ENCODE measurements around the gene ZNF548. TPM values are rescaled to one million over a fixed set of nuclear protein-coding genes. Genes with fewer than 3 reads are reported as not detected.

ZNF548 gene
- total RNA-seq, result 75.9 TPM
- 10 to 100 TPM; 14.6 to 21.7 (median 17.7) TPM for polyA plus RNA-seq

DNA sequence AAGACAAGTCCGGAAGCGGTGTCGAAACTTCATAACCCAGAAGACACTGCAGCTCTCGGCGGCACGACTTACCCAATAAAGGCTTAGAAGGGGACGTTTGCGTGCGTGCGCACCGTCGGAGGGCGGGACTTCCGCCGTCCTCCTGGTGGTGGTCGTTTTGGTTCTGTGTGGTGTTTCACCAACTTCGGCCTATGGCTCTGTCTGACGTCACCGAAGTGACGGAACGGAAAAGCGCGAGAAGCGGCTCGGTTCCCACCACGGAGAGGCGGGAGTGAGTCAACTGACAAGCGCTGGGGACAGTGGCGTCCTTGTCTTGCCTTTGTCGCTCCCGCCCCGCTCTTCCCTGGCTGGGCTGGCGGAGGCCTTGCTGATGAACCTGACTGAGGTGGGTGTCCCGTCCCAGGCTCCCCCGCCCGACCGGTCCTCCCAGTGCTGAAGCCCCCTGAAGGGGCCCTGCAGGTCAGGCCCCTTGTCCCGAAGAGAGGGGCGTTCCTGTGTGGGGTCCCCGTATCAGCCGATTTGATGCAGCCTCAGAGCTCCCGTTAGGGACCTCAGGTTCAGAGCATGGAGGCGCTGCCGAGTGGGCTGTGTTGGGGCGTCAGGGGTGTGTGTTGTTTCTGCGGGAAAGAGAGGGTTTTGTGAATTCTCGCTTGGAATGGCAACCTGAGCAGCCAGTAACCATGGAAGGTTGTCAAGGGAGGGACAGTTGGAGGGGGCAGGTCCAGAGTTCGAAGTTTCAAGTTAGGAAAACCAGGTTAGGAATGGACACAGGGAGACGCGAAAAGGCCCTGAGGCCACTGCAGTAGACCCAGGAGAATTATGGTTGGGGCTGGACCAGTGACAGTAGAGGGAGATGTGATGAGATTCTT lies at the start of gene ZNF548:
TSS of gene ZNF548 (plus strand) at position 125 of the 869 bp plus-strand sequence. CDS start at position 371, 246 bp downstream.
- Histone ChIP-seq H3K36me3 (ENCODE audit: control insufficient read depth, insufficient read depth, low read length) (peaks cover 23% of the 10 kb centered on the region), H3K4me1 (ENCODE audit: control insufficient read depth, insufficient read depth, low read length, poor library complexity, severe bottlenecking) (peaks cover 15% of the 10 kb centered on the region), H3K4me3 (ENCODE audit: low read depth, low read length) (peak within 1 kb of the TSS; percentile 83), H3K27ac (ENCODE audit: insufficient read depth, low read length, poor library complexity, severe bottlenecking) (peak within 1 kb of the TSS; percentile 94), H3K27me3 (ENCODE audit: control insufficient read depth, insufficient read depth, low read length) (no peaks in the 10 kb centered on the region), H3K9me3 (ENCODE audit: control insufficient read depth in 2 of 2, low read length in 2 of 2) (peaks cover 11 to 19% of the 10 kb centered on the region in 2 experiments)
- peaks cover 13 to 37% (median 28%) of the 10 kb centered on the region in 4 donors for H3K4me1 Mint-ChIP-seq
- H3K27me3 Mint-ChIP-seq, result no peaks in the 10 kb centered on the region
- H3K4me3 Mint-ChIP-seq, result peak within 1 kb of the TSS; percentile 94 to 98 (median 96)
- ATAC-seq (ENCODE audit: low read depth in 2 of 2) (peak; percentile 99), DNase-seq (peak; percentile 93 to 98 (median 97))
- peaks cover 41% of the 10 kb centered on the region for H3K36me3 Mint-ChIP-seq
- peaks cover 2 to 31% (median 18%) of the 10 kb centered on the region in 7 donors for H3K9me3 Mint-ChIP-seq
- H3K27ac Mint-ChIP-seq, result peak within 1 kb of the TSS; percentile 97 to 98 (median 97)

DNA sequence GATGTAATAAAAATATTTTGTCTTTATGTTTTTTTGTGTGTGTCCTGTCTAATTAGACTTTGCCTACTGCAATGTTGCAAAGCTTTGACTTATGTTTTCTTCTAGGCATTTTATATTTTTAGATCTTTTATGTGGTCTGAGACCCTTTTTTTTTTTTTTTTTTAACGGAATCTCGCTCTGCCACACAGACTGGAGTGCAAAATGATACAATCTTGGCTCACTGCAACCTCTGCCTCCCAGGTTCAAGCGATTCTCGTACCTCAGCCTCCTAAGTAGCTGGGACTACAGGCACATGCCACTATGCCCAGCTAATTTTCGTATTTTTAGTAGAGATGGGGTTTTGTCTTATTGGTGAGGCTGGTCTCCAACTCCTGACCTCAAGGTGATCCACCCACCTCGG lies 47.1 kb upstream of the ZNF548 start:
- Mint-ChIP-seq H3K27me3 (peaks cover 11% of the 10 kb centered on the region), H3K4me3 (no peak overlapping the region), H3K9me3 (peaks cover 0 to 21% (median 7%) of the 10 kb centered on the region in 7 donors), H3K4me1 (no peaks in the 10 kb centered on the region), H3K27ac (no peak overlapping the region), H3K36me3 (no peaks in the 10 kb centered on the region)
- ATAC-seq (ENCODE audit: low read depth in 2 of 2) (no peak), DNase-seq (no peak)
- peaks cover 3 to 4% of the 10 kb centered on the region in 2 experiments for H3K9me3 ChIP-seq (ENCODE audit: control insufficient read depth in 2 of 2, low read length in 2 of 2)
- H3K4me3 ChIP-seq (ENCODE audit: low read depth, low read length), result no peak overlapping the region
- H3K27ac ChIP-seq (ENCODE audit: insufficient read depth, low read length, poor library complexity, severe bottlenecking), result no peak overlapping the region
- no peaks in the 10 kb centered on the region for H3K27me3 ChIP-seq (ENCODE audit: control insufficient read depth, insufficient read depth, low read length)
- H3K4me1 ChIP-seq (ENCODE audit: control insufficient read depth, insufficient read depth, low read length, poor library complexity, severe bottlenecking), result no peaks in the 10 kb centered on the region
- no peaks in the 10 kb centered on the region for H3K36me3 ChIP-seq (ENCODE audit: control insufficient read depth, insufficient read depth, low read length)

DNA sequence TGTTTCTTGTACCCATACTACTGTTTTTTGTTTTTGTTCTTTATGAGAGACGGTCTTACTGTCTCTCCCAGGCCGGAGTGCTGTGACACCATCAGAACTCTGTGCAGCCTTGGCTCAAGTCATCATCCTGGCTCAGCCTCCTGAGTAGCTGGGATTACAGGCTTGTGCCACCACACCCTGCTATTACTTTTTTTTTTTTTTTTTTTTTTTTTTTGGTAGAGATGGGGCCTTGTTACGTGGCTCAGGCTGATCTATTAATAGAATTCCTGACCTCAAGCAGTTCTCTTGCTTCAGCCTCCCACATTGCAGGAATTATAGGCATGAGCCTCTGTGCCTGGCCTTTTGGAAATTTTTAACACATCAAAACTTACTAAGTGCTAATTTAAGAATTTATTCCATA lies 41.5 kb upstream of the ZNF548 start:
- peaks cover 14 to 27% (median 23%) of the 10 kb centered on the region in 4 donors for H3K4me1 Mint-ChIP-seq
- ATAC-seq (ENCODE audit: low read depth in 2 of 2) (no peak), DNase-seq (no peak)
- H3K36me3 Mint-ChIP-seq, result peaks cover 15% of the 10 kb centered on the region
- Histone ChIP-seq H3K9me3 (ENCODE audit: control insufficient read depth in 2 of 2, low read length in 2 of 2) (peaks cover 10 to 13% of the 10 kb centered on the region in 2 experiments), H3K4me1 (ENCODE audit: control insufficient read depth, insufficient read depth, low read length, poor library complexity, severe bottlenecking) (peaks cover 16% of the 10 kb centered on the region), H3K27ac (ENCODE audit: insufficient read depth, low read length, poor library complexity, severe bottlenecking) (no peak overlapping the region), H3K27me3 (ENCODE audit: control insufficient read depth, insufficient read depth, low read length) (no peaks in the 10 kb centered on the region), H3K36me3 (ENCODE audit: control insufficient read depth, insufficient read depth, low read length) (peaks cover 8% of the 10 kb centered on the region), H3K4me3 (ENCODE audit: low read depth, low read length) (no peak overlapping the region)
- no peak overlapping the region for H3K4me3 Mint-ChIP-seq
- peaks cover 7 to 28% (median 17%) of the 10 kb centered on the region in 7 donors for H3K9me3 Mint-ChIP-seq
- H3K27ac Mint-ChIP-seq, result no peak overlapping the region
- peaks cover 14% of the 10 kb centered on the region for H3K27me3 Mint-ChIP-seq

DNA sequence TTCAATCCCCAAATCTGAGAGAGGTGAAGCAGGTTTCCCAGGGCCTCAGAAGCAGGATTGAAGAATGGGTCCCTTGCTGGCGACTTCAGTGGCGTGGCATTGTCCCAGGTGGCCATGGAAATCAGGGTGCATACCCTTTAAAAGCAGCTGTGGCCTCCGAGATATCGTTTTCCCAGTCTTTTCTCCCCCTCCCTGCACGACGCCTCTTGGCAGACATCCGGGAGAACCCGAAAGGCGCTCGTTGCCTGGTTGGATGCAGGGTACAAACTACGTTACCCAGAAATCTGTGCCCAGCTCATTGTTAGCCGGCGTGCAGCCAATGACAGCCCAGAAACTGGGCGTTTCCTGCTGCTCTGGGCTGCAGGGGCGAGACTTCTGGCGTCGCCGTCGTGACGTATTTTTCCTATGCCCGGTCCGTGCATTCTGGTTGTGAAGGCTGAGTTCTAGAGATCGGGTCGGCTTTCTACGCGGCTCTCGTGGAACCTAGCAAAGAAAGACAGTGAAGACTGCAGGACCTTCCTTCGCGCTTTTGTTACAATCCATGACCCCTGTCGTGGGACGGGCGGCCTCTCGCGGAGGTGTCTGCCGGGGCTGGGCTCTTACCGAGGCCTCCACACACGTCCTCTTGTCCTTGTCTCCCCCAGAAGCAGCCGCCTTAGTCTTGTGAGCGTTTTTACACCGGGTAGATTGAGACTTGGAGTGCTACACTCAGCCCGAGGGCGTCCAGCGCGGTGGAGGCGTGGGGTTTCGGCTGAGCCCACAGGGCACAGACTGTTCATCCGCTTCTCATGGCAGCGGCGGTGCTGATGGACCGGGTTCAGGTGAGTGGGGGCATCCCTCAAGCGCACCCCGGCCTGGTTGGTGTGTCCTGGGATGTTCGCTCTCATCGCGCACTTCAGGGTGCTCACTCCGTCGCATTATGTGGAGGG lies 38.5 kb upstream of the ZNF548 start, which contains the start of gene ZNF304:
TSS of gene ZNF304 (plus strand) at position 395 of the 929 bp plus-strand sequence. CDS start at position 789, 394 bp downstream.
- H3K27me3 Mint-ChIP-seq, result peaks cover 10% of the 10 kb centered on the region
- peaks cover 14 to 36% (median 24%) of the 10 kb centered on the region in 4 donors for H3K4me1 Mint-ChIP-seq
- H3K4me1 ChIP-seq (ENCODE audit: control insufficient read depth, insufficient read depth, low read length, poor library complexity, severe bottlenecking), result peaks cover 16% of the 10 kb centered on the region
- peaks cover 38% of the 10 kb centered on the region for H3K36me3 ChIP-seq (ENCODE audit: control insufficient read depth, insufficient read depth, low read length)
- H3K4me3 ChIP-seq (ENCODE audit: low read depth, low read length), result peak within 1 kb of the TSS; percentile 88
- peak; percentile 72 to 94 (median 81) for DNase-seq
- peaks cover 45% of the 10 kb centered on the region for H3K36me3 Mint-ChIP-seq
- H3K4me3 Mint-ChIP-seq, result peak within 1 kb of the TSS; percentile 92 to 96 (median 96)
- no peaks in the 10 kb centered on the region for H3K27me3 ChIP-seq (ENCODE audit: control insufficient read depth, insufficient read depth, low read length)
- ATAC-seq (ENCODE audit: low read depth in 2 of 2), result peak; percentile 99 to 100
- H3K9me3 ChIP-seq (ENCODE audit: control insufficient read depth in 2 of 2, low read length in 2 of 2), result peaks cover 37 to 41% of the 10 kb centered on the region in 2 experiments
- peak within 1 kb of the TSS; percentile 38 to 97 (median 93) for H3K27ac Mint-ChIP-seq
- peak within 1 kb of the TSS; percentile 49 for H3K27ac ChIP-seq (ENCODE audit: insufficient read depth, low read length, poor library complexity, severe bottlenecking)
- H3K9me3 Mint-ChIP-seq, result peaks cover 5 to 51% (median 35%) of the 10 kb centered on the region in 7 donors

DNA sequence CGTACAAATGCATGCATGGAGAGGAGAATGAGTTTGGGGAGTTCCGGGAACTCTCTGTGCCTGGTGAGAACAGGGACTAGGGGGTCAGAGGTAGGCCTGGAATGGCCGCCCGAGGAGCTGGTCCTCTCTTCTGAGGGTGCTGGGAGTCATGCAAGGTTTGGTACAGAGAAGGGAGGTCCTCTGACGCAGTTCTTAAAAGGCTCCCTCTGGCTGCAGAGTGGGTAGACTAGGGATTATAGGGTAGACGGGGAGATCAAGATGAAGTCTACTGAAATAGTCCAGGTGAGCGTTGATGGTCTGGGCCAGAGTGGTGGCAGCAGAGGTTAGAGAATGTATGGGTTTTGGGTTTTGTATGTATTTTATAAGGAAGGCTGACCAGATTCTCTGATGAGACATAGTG lies 37.8 kb upstream of the ZNF548 start:
- Histone ChIP-seq H3K4me3 (ENCODE audit: low read depth, low read length) (peak overlapping the region; percentile 88), H3K9me3 (ENCODE audit: control insufficient read depth in 2 of 2, low read length in 2 of 2) (peaks cover 44 to 48% of the 10 kb centered on the region in 2 experiments), H3K4me1 (ENCODE audit: control insufficient read depth, insufficient read depth, low read length, poor library complexity, severe bottlenecking) (peaks cover 16% of the 10 kb centered on the region), H3K27ac (ENCODE audit: insufficient read depth, low read length, poor library complexity, severe bottlenecking) (no peak overlapping the region), H3K27me3 (ENCODE audit: control insufficient read depth, insufficient read depth, low read length) (no peaks in the 10 kb centered on the region), H3K36me3 (ENCODE audit: control insufficient read depth, insufficient read depth, low read length) (peaks cover 45% of the 10 kb centered on the region)
- H3K36me3 Mint-ChIP-seq, result peaks cover 52% of the 10 kb centered on the region
- peaks cover 5 to 58% (median 43%) of the 10 kb centered on the region in 7 donors for H3K9me3 Mint-ChIP-seq
- DNase-seq, result no peak
- peak overlapping the region in 2 of 3 donors; percentile 93 to 97 for H3K27ac Mint-ChIP-seq
- peaks cover 14 to 36% (median 24%) of the 10 kb centered on the region in 4 donors for H3K4me1 Mint-ChIP-seq
- H3K27me3 Mint-ChIP-seq, result peaks cover 9% of the 10 kb centered on the region
- peak overlapping the region; percentile 92 to 96 (median 96) for H3K4me3 Mint-ChIP-seq
- ATAC-seq (ENCODE audit: low read depth in 2 of 2), result no peak

DNA sequence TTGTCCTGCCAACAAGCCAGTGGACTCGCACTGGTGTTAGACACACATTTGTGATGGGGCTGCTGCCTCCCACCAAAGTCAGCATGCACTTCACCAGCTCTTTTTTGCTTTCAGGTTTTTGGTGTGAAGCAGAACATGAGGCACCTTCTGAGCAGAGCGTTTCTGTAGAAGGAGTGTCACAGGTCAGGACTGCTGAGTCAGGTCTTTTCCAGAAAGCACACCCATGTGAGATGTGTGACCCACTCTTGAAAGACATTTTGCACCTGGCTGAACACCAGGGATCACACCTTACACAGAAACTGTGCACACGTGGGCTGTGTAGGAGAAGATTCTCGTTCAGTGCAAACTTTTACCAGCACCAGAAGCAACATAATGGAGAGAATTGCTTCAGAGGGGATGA lies 33.7 kb upstream of the ZNF548 start:
- peaks cover 54% of the 10 kb centered on the region for H3K36me3 ChIP-seq (ENCODE audit: control insufficient read depth, insufficient read depth, low read length)
- Mint-ChIP-seq H3K4me1 (peaks cover 11 to 31% (median 20%) of the 10 kb centered on the region in 4 donors), H3K27me3 (no peaks in the 10 kb centered on the region), H3K27ac (no peak overlapping the region), H3K9me3 (peaks cover 2 to 88% (median 50%) of the 10 kb centered on the region in 7 donors), H3K4me3 (no peak overlapping the region), H3K36me3 (peaks cover 69% of the 10 kb centered on the region)
- no peak for ATAC-seq (ENCODE audit: low read depth in 2 of 2)
- no peaks in the 10 kb centered on the region for H3K27me3 ChIP-seq (ENCODE audit: control insufficient read depth, insufficient read depth, low read length)
- H3K9me3 ChIP-seq (ENCODE audit: control insufficient read depth in 2 of 2, low read length in 2 of 2), result peaks cover 75 to 77% of the 10 kb centered on the region in 2 experiments
- H3K27ac ChIP-seq (ENCODE audit: insufficient read depth, low read length, poor library complexity, severe bottlenecking), result no peak overlapping the region
- DNase-seq, result no peak
- H3K4me3 ChIP-seq (ENCODE audit: low read depth, low read length), result no peak overlapping the region
- peaks cover 11% of the 10 kb centered on the region for H3K4me1 ChIP-seq (ENCODE audit: control insufficient read depth, insufficient read depth, low read length, poor library complexity, severe bottlenecking)

DNA sequence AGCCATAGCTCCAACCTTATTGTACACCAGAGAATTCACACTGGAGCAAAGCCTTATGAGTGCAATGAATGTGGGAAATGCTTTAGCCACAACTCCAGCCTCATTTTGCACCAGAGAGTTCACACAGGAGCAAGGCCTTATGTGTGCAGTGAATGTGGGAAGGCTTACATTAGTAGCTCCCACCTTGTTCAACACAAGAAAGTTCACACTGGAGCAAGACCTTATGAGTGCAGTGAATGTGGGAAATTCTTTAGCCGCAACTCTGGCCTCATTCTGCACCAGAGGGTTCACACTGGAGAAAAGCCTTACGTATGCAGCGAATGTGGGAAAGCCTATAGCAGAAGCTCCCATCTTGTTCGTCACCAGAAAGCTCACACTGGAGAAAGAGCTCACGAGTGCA lies 32.2 kb upstream of the ZNF548 start:
- no peaks in the 10 kb centered on the region for H3K27me3 ChIP-seq (ENCODE audit: control insufficient read depth, insufficient read depth, low read length)
- H3K9me3 ChIP-seq (ENCODE audit: control insufficient read depth in 2 of 2, low read length in 2 of 2), result peaks cover 74 to 75% of the 10 kb centered on the region in 2 experiments
- H3K4me3 ChIP-seq (ENCODE audit: low read depth, low read length), result no peak overlapping the region
- Mint-ChIP-seq H3K9me3 (peaks cover 1 to 80% (median 40%) of the 10 kb centered on the region in 7 donors), H3K4me3 (no peak overlapping the region), H3K4me1 (peaks cover 4 to 19% (median 8%) of the 10 kb centered on the region in 4 donors), H3K27me3 (no peaks in the 10 kb centered on the region), H3K36me3 (peaks cover 61% of the 10 kb centered on the region), H3K27ac (no peak overlapping the region)
- peaks cover under 1% of the 10 kb centered on the region for H3K4me1 ChIP-seq (ENCODE audit: control insufficient read depth, insufficient read depth, low read length, poor library complexity, severe bottlenecking)
- H3K27ac ChIP-seq (ENCODE audit: insufficient read depth, low read length, poor library complexity, severe bottlenecking), result no peak overlapping the region
- DNase-seq, result no peak
- ATAC-seq (ENCODE audit: low read depth in 2 of 2), result no peak
- H3K36me3 ChIP-seq (ENCODE audit: control insufficient read depth, insufficient read depth, low read length), result peaks cover 54% of the 10 kb centered on the region
